ENCODE measurements around the gene MKLN1.
A peak's percentile ranks its signal among the peaks of the same experiment; 100 is the strongest.
"Not testable (repeated sequence)": the region's sequence is repeated elsewhere in the genome, so short reads cannot be mapped to it uniquely, and the experiment has no call there.

The MKLN1 gene

DNA sequence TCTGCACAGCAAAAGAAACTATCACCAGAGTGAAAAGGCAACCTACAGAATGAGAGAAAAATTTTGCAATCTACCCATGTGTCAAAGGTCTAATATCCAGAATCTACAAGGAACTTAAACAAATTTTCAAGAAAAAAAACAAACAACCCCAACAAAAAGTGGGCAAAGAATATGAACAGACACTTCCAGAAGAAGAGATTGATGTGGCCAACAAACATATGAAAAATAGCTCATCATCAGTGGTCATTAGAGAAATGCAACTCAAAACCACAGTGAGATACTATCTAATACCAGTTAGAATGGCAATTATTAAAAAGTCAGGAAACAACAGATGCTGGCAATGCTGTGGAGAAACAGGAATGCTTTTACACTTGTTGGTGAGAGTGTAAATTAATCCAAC lies 7.1 kb upstream of the MKLN1 start:
- DNase-seq, result no peak

DNA sequence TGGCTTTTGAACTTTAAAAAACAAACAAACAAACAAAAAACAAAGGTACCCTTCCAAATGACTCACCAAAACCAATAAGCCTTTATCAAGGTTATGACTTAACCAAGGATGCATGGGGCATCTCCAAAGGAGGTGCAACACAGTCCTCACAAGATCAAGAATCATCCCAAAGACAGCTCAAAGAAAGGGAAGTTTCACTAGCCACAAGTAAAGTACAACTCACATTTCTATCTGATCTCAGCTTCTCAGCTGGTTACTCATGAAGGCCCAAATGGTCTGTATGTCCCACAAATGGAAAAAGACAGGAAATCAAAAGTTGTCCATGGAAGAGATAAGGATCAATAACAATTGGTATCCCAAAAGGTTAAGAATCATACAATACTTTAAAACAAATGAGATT lies 6.0 kb upstream of the MKLN1 start:
- DNase-seq, result no peak

DNA sequence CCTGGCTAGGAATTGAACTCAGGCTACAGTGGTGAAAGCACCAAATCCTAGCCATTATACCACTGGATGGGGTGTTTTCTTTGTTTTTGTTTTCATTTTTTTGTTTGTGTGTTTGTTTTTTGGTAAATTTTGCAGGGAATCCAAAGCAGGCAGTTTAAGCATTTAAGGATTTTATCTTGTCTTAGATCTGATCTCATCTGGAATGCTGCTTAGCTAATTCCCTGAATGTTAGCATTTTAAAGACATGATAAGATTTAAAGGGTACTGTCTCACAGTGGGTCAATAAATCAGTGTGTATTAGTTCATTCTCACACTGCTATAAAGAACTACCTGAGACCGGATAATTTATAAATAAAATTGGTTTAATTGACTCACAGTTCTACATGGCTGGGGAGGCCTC lies 5.6 kb upstream of the MKLN1 start:
- no peak for DNase-seq

DNA sequence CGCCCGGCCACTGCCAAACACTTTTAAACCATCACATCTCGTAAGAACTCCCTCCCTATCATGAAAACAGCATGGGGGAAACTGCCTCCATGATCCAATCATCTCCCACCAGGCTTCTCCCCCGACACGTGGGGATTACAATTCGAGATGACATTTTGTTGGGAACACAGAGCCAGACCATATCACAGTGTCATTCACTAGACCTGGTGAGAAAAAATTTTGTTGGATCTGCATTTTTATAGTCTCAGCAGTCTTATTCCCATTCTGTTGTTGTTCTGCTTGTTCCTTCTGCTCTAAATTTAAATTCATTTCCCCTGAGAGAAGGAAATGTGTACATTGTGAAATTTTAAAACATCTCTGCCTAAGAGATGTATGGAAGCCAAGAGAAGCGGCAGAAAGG lies 4.8 kb upstream of the MKLN1 start:
- DNase-seq, result no peak

DNA sequence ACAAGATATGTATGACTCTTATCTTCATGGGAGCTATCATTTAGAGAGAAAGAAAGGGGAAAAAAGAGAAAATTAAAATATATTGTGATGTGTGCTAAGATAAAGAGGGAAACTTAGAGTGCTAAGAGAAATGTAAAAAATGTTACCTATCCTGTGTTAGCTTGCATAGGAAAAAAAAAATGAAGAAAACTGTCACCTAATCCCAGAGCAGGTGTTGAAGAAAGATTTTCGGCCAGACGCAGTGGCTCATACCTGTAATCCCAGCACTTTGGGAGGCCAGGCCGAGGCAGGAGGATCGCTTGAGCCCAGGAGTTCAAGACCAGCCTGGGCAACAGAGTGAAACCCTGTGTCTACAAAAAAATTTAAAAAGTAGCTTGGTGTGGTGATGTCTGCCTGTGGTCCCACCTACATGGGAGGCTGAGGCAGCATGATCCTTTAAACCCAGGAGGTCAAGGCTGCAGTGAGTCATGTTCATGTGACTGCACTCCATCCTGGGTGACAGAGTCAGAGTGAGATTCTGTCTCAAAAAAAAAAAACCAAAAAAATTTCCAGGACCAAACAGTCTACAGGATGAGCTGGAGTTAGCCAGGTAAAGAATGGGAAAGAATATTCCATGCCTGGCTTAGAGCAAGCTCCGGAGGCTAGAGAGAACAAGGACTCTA lies 2.4 kb upstream of the MKLN1 start:
- DNase-seq, result no peak

DNA sequence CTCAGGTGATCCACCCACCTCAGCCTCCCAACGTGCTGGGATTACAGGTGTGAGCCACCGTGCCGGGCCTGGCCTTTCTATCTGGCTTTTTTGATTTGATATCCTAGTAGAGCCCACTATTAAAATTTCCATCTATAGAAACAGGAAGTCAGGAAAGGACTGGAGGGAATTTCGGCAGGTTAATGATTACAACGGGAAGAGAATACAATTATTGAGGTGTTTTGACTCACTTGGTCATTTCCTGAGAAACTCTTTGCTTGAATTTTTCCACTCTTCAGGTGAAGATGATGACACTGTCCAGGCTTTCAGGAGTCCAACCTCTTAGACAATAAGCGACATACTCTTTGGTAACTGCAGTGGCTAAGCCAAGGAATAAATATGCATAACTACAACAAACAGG lies 1.1 kb upstream of the MKLN1 start:
- no peak for DNase-seq

DNA sequence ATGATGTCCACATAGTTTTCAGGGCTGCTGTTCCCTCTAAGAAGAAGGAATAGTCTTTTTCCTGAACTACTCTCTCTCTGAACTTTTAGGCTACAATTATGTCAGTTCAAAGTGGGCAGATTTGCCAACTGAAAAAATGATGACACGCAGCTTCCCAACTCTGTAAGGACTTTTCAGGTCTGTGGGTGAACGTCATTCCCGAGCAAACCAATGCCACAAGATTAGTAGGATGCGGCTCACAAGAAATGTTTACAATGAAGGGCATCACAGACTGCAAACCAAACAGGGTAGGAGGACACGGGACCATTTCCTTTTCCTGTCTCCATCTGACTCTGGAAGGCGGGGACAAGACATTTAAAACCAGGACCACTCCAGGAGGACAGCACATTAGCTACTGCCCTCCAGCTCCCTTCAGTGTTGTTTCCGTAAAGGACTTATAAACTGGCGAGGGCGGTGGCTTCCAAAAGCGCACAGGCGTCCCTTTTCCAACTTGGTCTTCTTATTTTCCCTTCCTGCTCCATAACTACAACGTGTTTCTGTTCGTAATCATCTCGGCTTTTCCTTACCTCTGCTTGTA lies 539 bp upstream of the MKLN1 start:
- peak; percentile 34 to 84 for DNase-seq

DNA sequence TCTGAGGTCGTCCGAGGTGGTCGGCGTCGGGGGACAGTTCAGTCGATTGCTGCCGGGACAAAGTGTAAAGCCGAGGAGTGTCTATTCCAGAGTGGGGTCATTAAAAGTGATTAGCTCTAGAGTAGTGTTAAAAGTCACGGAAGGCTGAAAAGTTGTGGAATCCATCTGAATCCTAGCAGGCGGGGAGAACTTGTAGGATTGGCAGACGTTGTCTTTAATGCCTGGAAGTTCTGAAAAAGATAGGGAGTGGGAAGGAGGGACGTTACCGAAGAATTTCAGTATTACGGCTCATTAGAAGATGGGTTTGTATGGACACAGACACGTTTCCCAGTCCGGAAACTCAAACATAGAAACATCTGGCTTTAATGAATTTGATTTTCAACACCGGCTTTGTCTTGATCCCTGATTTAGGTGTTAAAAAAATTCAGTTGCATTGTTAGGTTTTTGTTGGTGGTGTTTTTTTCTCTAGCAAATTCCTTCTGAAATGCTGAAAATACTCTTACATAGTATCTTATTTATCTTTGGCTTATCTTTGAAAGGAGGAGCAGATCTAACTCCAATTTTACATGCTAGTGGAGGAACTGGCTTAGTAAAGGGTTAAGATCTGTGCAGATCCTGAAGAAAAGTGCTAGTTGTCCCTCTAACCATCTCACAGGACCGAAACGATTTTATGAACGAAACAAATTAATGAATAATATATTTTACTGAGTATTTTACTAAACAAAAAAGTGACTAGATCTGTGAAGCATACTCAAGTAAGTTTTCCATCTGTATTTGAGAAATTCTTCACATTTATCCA lies 900 bp downstream of the MKLN1 start:
- peak in 1 of 2 experiments; percentile 54 for DNase-seq

DNA sequence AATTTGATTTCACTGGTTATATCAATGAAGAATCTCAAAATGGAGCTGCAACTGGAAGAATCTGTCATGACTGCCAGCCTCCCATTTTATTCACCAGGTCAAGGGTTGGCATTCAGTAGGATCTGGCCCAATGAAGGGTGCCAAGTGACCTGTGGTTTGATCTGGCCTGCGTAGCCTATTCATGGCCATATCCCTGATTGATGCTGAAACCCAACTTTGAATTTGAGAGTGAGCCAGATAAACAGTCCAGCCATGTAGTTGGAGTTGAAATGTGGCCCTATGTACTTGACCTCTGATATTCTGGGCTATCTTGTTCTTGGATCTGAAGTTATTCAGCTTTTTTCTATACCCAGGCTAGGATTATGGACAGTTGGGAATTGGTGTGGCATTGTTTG lies 1.5 kb downstream of the MKLN1 start:
- DNase-seq, result peak in 1 of 2 experiments; percentile 34

DNA sequence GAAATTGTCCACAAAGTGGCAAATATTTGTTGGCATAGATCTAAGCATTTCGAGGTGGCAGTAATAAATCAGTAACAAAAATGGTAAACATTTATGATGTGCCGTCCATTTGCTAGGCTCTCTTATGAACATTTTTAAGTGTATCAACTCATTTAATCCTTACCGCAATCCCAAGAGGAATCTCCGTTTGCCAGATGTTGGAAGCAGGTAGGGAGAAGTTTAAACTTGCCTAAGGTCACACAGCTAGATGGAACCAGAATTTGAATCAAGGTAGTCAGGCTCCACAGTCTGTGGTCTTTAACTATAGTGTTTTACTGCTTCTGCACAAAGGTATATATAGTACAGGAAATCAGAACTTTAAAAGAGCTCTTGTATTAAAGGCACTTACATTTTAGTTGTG lies 2.6 kb downstream of the MKLN1 start:
- no peak for DNase-seq

DNA sequence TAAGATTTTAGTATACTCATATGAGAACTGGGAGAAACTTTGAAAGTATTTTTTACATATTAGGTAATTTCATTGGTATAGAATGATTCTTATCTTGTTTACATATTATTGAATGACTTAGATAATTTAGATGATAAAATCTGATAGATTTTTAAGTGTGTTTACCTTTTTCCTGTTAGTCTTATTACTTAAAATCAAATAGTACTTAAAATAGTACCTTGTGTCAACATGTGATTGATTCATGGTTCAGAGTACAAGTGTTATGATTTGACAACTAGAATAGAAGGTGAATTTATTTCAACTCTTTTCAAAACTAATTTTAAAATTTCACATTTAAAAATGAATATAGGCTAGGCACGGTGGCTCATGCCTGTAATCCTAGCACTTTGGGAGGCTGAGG lies 4.1 kb downstream of the MKLN1 start:
- DNase-seq, result no peak

DNA sequence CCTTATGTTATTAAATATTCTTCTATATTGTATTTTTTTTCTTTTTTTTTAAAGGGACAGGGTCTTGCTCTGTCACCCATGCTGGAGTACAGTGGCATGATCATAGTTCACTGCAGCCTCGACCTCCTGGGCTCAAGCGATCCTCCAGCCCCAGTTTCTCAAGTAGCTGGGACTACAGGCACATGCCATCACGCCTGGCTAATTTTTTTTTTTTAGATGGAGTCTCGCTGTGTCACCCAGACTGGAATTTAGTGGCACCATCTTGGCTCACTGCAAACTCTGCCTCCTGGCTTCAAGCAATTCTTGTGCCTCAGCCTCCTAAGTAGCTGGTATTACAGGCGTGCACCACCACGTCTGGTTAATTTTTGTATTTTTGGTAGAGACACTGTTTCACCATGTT lies 5.1 kb downstream of the MKLN1 start:
- DNase-seq, result not testable (repeated sequence)

DNA sequence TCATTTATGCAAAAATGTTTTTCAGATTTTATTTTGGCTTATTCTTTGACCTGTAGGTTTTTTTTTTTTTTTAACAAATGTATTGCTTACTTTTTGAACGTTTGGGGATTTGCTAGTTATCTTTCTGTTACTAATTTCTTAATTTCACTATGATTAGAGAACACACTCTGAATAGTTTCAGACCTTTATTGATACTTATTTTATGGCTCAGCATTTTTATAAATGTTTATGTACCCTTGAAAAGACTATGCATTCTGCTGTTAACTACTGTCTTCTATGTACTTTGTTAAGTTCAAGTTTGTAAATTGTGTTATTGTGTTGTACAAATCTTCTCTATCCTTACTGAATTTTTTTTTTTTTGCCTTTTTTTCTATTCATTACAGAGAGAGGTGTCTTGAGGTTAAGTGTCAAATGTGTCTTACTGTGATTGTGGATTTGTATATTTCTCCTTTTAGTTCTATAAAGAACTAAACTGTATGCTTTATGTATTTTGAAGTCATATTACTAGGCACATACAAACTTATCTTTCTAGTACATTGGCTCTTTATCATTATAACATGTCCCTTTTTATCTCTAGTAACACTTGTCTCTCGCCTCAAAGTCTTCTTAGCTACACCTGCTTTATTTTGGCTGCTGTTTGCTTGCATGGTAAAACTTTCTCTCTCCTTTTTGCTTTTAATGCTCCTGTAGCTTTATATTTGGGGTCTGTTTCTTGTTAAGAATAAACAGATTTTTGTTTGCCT lies 8.1 kb downstream of the MKLN1 start:
- DNase-seq, result no peak

DNA sequence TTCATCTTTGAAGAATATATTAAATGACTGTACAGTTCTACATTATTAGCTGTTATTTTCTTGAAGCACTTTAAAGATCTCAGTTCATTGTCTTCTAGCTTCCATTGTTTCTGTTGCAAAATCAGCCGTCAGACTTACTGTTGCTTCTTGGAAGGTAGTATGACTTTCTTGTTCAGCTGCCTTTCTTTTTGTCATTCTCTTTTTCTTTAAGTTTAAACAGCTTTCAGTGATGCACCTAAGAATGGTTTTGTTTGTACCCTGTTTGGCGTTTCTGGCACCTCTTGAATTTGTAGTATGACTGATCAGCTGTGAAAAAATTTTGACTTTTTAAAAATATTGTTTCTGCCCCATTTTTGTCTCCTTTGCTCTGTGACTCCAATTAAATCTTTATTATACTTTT lies 9.3 kb downstream of the MKLN1 start:
- peak in 1 of 2 experiments; percentile 21 for DNase-seq

DNA sequence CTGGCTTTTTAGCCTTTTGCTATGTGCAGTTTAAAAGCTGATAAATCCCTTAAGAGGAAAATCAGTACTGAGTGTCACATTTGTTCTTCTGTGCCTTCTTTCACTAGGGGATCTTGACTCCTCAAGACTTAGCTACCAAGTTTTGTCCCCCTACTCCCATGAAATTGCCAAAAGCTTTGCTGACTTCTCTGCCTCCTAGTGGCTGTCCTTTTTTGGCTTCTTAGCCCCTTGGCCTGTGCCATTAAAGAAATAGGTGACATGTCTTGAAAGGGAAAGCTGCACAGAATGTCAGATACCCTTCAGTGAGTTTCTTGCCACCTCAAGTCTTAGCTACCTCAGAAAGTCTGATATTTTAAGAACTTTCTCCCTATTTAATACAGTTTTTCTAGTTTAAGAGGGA lies 10.5 kb downstream of the MKLN1 start:
- no peak for DNase-seq

DNA sequence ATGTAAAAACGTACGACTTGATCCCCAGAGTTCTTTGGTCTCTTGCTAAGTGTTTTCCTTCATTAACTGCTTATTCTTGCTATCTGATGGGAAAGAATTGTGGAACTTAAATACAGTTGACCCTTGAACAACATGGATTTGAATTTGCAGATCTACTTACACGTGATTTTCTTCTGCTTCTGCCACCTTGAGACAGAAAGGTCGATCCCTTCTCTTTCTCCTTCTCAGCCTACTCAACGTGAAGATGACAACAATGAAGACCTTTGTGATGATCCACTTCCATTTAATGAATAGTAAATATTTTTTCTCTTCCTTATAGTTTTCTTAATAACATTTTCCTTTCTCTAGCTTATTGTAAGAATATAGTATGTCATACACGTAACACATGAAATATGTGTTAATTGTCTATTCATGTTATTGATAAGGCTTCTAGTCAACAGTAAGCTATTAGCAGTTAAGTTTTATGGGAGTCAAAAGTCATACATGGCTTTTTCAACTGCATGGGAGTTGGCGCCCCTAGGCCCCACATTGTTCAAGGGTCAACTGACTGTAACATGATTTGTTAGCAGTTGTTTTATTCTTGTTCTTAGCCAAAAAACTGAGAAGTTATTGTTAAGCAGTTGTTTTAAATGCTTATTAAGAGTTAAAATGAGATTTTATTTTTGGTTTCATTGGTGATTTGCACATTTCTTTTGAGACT lies 11.2 kb downstream of the MKLN1 start:
- no peak for DNase-seq

DNA sequence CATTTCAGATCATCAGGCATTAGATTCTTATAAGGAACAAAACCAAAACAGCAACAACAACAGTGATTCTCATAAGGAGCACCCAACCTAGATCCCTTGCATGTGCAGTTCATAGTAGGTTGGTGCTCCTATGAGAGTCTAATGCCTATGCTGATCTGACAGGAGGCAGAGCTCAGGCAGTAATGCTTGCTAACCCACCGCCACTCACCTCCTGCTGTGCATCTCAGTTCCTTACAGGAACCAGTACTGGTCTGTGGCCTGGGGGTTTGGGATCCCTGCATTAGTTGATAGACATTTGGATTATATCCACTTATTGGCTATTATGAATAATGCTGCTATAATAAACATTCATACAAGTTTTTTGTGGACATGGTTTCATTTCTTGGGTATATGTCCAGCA lies 14.0 kb downstream of the MKLN1 start:
- DNase-seq, result no peak

DNA sequence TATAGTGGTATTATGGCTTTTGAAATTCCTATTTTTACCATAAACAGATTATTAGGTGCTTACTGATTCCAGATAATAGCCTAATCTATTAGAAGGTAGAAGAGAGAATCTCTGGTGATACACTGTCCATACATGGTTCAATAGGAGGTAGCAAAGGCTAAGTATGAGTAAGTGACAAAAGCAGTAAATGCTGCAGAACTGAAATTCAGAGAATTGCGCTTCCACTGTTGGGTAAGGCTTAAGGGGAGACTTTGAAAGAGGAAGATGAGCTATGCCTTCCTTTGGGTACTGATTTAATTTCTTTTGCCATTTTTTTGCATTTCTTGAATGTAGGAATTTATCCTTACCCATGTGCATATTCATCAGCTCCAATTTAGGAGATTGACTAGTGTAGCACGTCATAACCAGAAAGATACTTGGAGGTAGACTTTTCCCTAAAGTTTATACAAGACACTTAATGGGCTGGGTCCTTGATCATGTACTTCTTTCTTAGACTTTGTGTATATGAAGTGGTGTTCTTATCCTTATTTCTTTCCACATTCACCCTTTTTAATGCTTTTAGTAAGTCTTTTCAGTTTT lies 15.3 kb downstream of the MKLN1 start:
- no peak for DNase-seq

DNA sequence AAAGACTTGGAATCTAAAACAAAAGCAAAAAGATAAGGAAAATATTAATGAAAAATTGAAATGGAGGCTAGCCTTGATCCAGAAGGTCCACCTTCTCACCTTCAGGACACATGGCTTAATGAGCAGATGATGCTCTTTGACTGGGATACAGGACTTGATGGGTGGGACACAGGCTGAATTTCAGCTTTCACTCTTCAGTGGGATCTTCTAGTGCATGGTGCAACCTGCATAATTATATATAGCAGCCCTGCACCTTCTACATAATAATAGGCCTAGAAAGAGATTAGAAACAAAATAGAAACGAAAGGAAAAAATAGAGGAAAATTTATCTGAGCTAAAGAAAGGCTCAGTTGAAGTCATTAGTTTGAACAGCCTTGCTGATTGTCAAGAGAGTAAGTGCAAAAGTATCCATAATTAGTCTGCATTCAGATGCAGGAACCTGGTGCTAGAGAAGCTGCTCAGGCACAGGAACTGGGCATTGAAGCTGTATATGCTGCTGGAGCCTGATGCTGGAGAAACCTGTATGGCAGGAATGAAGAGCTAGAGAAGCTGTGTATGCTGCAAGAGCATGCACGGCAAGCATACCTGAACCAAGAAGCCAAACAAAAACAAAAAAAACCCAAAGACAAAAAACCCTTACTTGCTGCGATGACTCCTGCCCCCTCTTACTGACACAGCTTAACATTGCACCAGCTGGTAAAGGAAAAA lies 19.4 kb downstream of the MKLN1 start:
- DNase-seq, result no peak

DNA sequence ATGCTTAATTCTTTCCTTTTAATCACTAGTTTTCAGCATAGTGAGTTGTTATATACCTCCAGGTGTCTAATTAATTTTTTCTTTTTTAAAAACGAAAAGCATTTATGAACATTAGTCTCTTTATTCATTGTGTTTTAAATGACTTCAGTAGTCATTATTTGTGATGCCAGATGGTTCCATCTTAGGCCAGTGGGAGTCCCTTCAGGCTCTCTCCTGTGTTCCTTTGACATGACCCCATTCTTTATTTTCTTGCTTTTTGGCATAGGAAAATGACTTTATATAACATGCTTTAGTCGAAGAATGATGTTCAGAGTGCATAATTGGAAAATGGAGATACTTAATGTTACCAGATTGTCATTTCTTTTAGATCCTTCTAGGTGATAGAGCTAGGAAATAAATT lies 24.4 kb downstream of the MKLN1 start:
- DNase-seq, result no peak

DNA sequence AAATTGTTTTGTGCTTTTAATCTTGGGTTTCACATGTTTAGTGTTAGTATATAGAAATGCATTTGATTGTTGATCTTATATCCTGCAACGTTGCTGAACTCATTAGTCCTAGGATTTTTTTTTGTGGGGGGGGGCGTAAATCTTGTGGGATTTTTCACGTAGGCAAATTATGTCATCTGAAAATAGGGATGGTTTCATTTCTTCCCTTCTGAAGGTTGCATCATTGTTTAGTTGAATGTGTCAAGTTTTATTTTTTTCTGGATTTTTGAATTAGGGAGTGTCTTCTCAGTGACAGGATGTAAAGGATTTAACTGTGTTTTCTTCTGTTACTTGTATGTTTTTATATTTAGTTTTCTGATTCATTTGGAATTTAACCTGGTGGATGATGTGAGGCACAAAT lies 26.7 kb downstream of the MKLN1 start:
- DNase-seq, result no peak

Measured in SW 1271 (cell line).